Measurements from ENCODE around the gene MAPK8IP3.
"Not testable (repeated sequence)": the region's sequence is repeated elsewhere in the genome, so short reads cannot be mapped to it uniquely, and the experiment has no call there.

Gene MAPK8IP3

GRCh38 chr16:1791256-1791942 is 85.4 kb downstream of the MAPK8IP3 start:
- Mint-ChIP-seq H3K27ac (no peak overlapping the region), H3K36me3 (ENCODE audit: low read depth) (peaks cover 4% of the 10 kb centered on the region), H3K4me1 (ENCODE audit: low read depth) (no peaks in the 10 kb centered on the region), H3K27me3 (ENCODE audit: low read depth) (no peaks in the 10 kb centered on the region), H3K9me3 (no peaks in the 10 kb centered on the region), H3K4me3 (no peak overlapping the region)

GRCh38 chr16:1791943-1792812 is 86.2 kb downstream of the MAPK8IP3 start:
- Mint-ChIP-seq H3K4me1 (ENCODE audit: low read depth) (no peaks in the 10 kb centered on the region), H3K27me3 (ENCODE audit: low read depth) (no peaks in the 10 kb centered on the region), H3K4me3 (no peak overlapping the region), H3K27ac (no peak overlapping the region), H3K9me3 (peaks cover 2% of the 10 kb centered on the region), H3K36me3 (ENCODE audit: low read depth) (peaks cover 4% of the 10 kb centered on the region)

- no peak overlapping the region for H3K4me3 Mint-ChIP-seq
- no peaks in the 10 kb centered on the region for H3K27me3 Mint-ChIP-seq (ENCODE audit: low read depth)
- peaks cover 4% of the 10 kb centered on the region for H3K36me3 Mint-ChIP-seq (ENCODE audit: low read depth)
- H3K4me1 Mint-ChIP-seq (ENCODE audit: low read depth), result no peaks in the 10 kb centered on the region
- no peak overlapping the region for H3K27ac Mint-ChIP-seq
- H3K9me3 Mint-ChIP-seq, result peaks cover 8% of the 10 kb centered on the region
Observed at GRCh38 chr16:1792836-1793577, 87.0 kb downstream of the MAPK8IP3 start.

GRCh38 chr16:1793578-1794220 is 87.7 kb downstream of the MAPK8IP3 start, which contains the start of gene IGFALS:
TSS of gene IGFALS (minus strand) at chr16:1793705. CDS start at chr16:1793652, 53 bp downstream.
- no peaks in the 10 kb centered on the region for H3K27me3 Mint-ChIP-seq (ENCODE audit: low read depth)
- H3K36me3 Mint-ChIP-seq (ENCODE audit: low read depth), result peaks cover 4% of the 10 kb centered on the region
- H3K4me3 Mint-ChIP-seq, result no peak within 1 kb of the TSS
- H3K9me3 Mint-ChIP-seq, result peaks cover 8% of the 10 kb centered on the region
- H3K27ac Mint-ChIP-seq, result no peak within 1 kb of the TSS
- H3K4me1 Mint-ChIP-seq (ENCODE audit: low read depth), result no peaks in the 10 kb centered on the region

- Mint-ChIP-seq H3K4me1 (ENCODE audit: low read depth) (no peaks in the 10 kb centered on the region), H3K4me3 (no peak overlapping the region), H3K36me3 (ENCODE audit: low read depth) (peaks cover 3% of the 10 kb centered on the region)
Observed at GRCh38 chr16:1794221-1794871, 88.4 kb downstream of the MAPK8IP3 start.

GRCh38 chr16:1794908-1795666 is 89.1 kb downstream of the MAPK8IP3 start:
- no peak overlapping the region for H3K27ac Mint-ChIP-seq
- no peaks in the 10 kb centered on the region for H3K4me1 Mint-ChIP-seq (ENCODE audit: low read depth)
- H3K9me3 Mint-ChIP-seq, result peaks cover 20% of the 10 kb centered on the region
- H3K36me3 Mint-ChIP-seq (ENCODE audit: low read depth), result peaks cover 3% of the 10 kb centered on the region
- H3K4me3 Mint-ChIP-seq, result no peak overlapping the region
- H3K27me3 Mint-ChIP-seq (ENCODE audit: low read depth), result no peaks in the 10 kb centered on the region

More at GRCh38 chr16:1794221-1794871, 88.4 kb downstream of the MAPK8IP3 start:
- H3K9me3 Mint-ChIP-seq, result peaks cover 13% of the 10 kb centered on the region
- no peaks in the 10 kb centered on the region for H3K27me3 Mint-ChIP-seq (ENCODE audit: low read depth)
- no peak overlapping the region for H3K27ac Mint-ChIP-seq

- H3K9me3 Mint-ChIP-seq, result peaks cover 27% of the 10 kb centered on the region
- not testable (repeated sequence) for H3K4me3 Mint-ChIP-seq; H3K36me3 Mint-ChIP-seq (ENCODE audit: low read depth); H3K27me3 Mint-ChIP-seq (ENCODE audit: low read depth); H3K4me1 Mint-ChIP-seq (ENCODE audit: low read depth); H3K27ac Mint-ChIP-seq
Observed at GRCh38 chr16:1799263-1799662, 93.3 kb downstream of the MAPK8IP3 start.

GRCh38 chr16:1800701-1801100 is 94.7 kb downstream of the MAPK8IP3 start:
- peaks cover 27% of the 10 kb centered on the region for H3K9me3 Mint-ChIP-seq
- H3K36me3 Mint-ChIP-seq (ENCODE audit: low read depth), result peaks cover 9% of the 10 kb centered on the region
- no peaks in the 10 kb centered on the region for H3K4me1 Mint-ChIP-seq (ENCODE audit: low read depth)
- no peak overlapping the region for H3K4me3 Mint-ChIP-seq
- no peaks in the 10 kb centered on the region for H3K27me3 Mint-ChIP-seq (ENCODE audit: low read depth)
- no peak overlapping the region for H3K27ac Mint-ChIP-seq

GRCh38 chr16:1807626-1808025 is 101.6 kb downstream of the MAPK8IP3 start:
- H3K9me3 Mint-ChIP-seq, result no peaks in the 10 kb centered on the region
- H3K4me3 Mint-ChIP-seq, result no peak overlapping the region
- H3K27ac Mint-ChIP-seq, result no peak overlapping the region
- H3K4me1 Mint-ChIP-seq (ENCODE audit: low read depth), result no peaks in the 10 kb centered on the region
- peaks cover 3% of the 10 kb centered on the region for H3K36me3 Mint-ChIP-seq (ENCODE audit: low read depth)
- H3K27me3 Mint-ChIP-seq (ENCODE audit: low read depth), result no peaks in the 10 kb centered on the region

- Mint-ChIP-seq H3K27ac (no peak overlapping the region), H3K36me3 (ENCODE audit: low read depth) (peaks cover 9% of the 10 kb centered on the region), H3K4me3 (no peak overlapping the region), H3K4me1 (ENCODE audit: low read depth) (no peaks in the 10 kb centered on the region), H3K27me3 (ENCODE audit: low read depth) (no peaks in the 10 kb centered on the region), H3K9me3 (no peaks in the 10 kb centered on the region)
Observed at GRCh38 chr16:1808691-1809090, 102.7 kb downstream of the MAPK8IP3 start.

GRCh38 chr16:1809281-1809801 is 103.3 kb downstream of the MAPK8IP3 start:
- no peaks in the 10 kb centered on the region for H3K4me1 Mint-ChIP-seq (ENCODE audit: low read depth)
- no peak overlapping the region for H3K4me3 Mint-ChIP-seq
- no peaks in the 10 kb centered on the region for H3K27me3 Mint-ChIP-seq (ENCODE audit: low read depth)
- peaks cover 9% of the 10 kb centered on the region for H3K36me3 Mint-ChIP-seq (ENCODE audit: low read depth)
- H3K9me3 Mint-ChIP-seq, result no peaks in the 10 kb centered on the region
- no peak overlapping the region for H3K27ac Mint-ChIP-seq

GRCh38 chr16:1810106-1810505 is 104.1 kb downstream of the MAPK8IP3 start:
- Mint-ChIP-seq H3K36me3 (ENCODE audit: low read depth) (peaks cover 9% of the 10 kb centered on the region), H3K4me1 (ENCODE audit: low read depth) (no peaks in the 10 kb centered on the region), H3K27ac (no peak overlapping the region), H3K4me3 (no peak overlapping the region), H3K27me3 (ENCODE audit: low read depth) (no peaks in the 10 kb centered on the region), H3K9me3 (no peaks in the 10 kb centered on the region)

- no peak overlapping the region for H3K27ac Mint-ChIP-seq
- H3K36me3 Mint-ChIP-seq (ENCODE audit: low read depth), result peaks cover 12% of the 10 kb centered on the region
Observed at GRCh38 chr16:1810536-1810935, 104.5 kb downstream of the MAPK8IP3 start.

More at GRCh38 chr16:1810536-1810935, 104.5 kb downstream of the MAPK8IP3 start:
- Mint-ChIP-seq H3K27me3 (ENCODE audit: low read depth) (no peaks in the 10 kb centered on the region), H3K4me1 (ENCODE audit: low read depth) (peaks cover 3% of the 10 kb centered on the region), H3K9me3 (no peaks in the 10 kb centered on the region), H3K4me3 (no peak overlapping the region)
